ENCODE results near the gene CNTNAP1. TPM values are rescaled to one million over a fixed set of nuclear protein-coding genes. Genes with fewer than 3 reads are reported as not detected.

Gene CNTNAP1
- total RNA-seq, 1 experiment from 2014 or later: 6.4 TPM

GRCh38 chr17:42639525-42640113, 42.7 kb upstream of the CNTNAP1 start:
- ChIA-PET POLR2A (interaction anchor here (0.8 kb wide), 1 partner anchor 11 kb away, joined by 3 read pairs; no protein-coding TSS in a partner anchor), CTCF (interaction anchor here (0.6 kb wide), 1 partner anchor 12 kb away, joined by 4 read pairs; no protein-coding TSS in a partner anchor), RAD21 (ENCODE audit: low non-redundant PET in 1 of 2, low total read pairs in 2 of 2, uncharacterized antibody in 2 of 2, unreplicated experiment in 2 of 2) (no interaction called here)
- BruUV-seq (replicated peaks): no TSS peak
- H2AFZ ChIP-seq (ENCODE audit: low read depth, low read length, poor library complexity, severe bottlenecking): no peak overlapping the region
- H3K9me3 ChIP-seq (ENCODE audit: control insufficient read depth in 1 of 2, insufficient read depth in 1 of 2, low read depth in 1 of 2, low read length in 2 of 2): no peaks in the 10 kb centered on the region
- no peak overlapping the region for H3K4me3 ChIP-seq (replicated peaks in 1 of 2; ENCODE audit: low read depth in 1 of 2, low read length in 2 of 2)
- TF ChIP-seq ZBTB33 (IDR thresholded peaks at IDR 0.05; ENCODE audit: extremely low read depth, insufficient replicate concordance, low read length) (no peak), JUND (IDR thresholded peaks at IDR 0.05) (no peak), SP1 (IDR thresholded peaks at IDR 0.05; ENCODE audit: low read depth) (no peak), EZH2 (IDR thresholded peaks at IDR 0.05) (no peak), RAD21 (IDR thresholded peaks at IDR 0.05; ENCODE audit: low read depth) (no peak), POLR2AphosphoS5 (IDR thresholded peaks at IDR 0.05; ENCODE audit: low read depth, low read length) (no peak)
- H3K9me2 ChIP-seq (ENCODE audit: insufficient read depth): no peaks in the 10 kb centered on the region
- H3K27ac ChIP-seq (ENCODE audit: low read depth, low read length): no peak overlapping the region
- no peaks in the 10 kb centered on the region for H3K4me1 ChIP-seq (ENCODE audit: control insufficient read depth in 1 of 2, insufficient read depth in 2 of 2, low read length in 2 of 2)
- ATAC-seq: no peak
- intact Hi-C loops (cut with micrococcal nuclease): no loop called here
- DNase-seq (ENCODE audit: low read depth, low spot score): no peak
- H3K36me3 ChIP-seq (ENCODE audit: control insufficient read depth in 1 of 2, insufficient read depth in 2 of 2, low read length in 2 of 2): no peaks in the 10 kb centered on the region
- H3K4me2 ChIP-seq (ENCODE audit: low read length): no peak overlapping the region
- H4K20me1 ChIP-seq (ENCODE audit: insufficient read depth): no peaks in the 10 kb centered on the region
- no peak overlapping the region for H3K9ac ChIP-seq (ENCODE audit: low read length)
- no peaks in the 10 kb centered on the region for H3K27me3 ChIP-seq (ENCODE audit: insufficient read depth, low read length)
- H3K79me2 ChIP-seq (ENCODE audit: insufficient read depth, low read length): no peaks in the 10 kb centered on the region

- Histone ChIP-seq H3K36me3 (ENCODE audit: control insufficient read depth in 1 of 2, insufficient read depth in 2 of 2, low read length in 2 of 2) (no peaks in the 10 kb centered on the region), H3K4me3 (replicated peaks in 1 of 2; ENCODE audit: low read depth in 1 of 2, low read length in 2 of 2) (no peak overlapping the region), H2AFZ (ENCODE audit: low read depth, low read length, poor library complexity, severe bottlenecking) (no peak overlapping the region), H3K4me1 (ENCODE audit: control insufficient read depth in 1 of 2, insufficient read depth in 2 of 2, low read length in 2 of 2) (no peaks in the 10 kb centered on the region), H3K27me3 (ENCODE audit: insufficient read depth, low read length) (no peaks in the 10 kb centered on the region), H3K4me2 (ENCODE audit: low read length) (no peak overlapping the region), H3K79me2 (ENCODE audit: insufficient read depth, low read length) (no peaks in the 10 kb centered on the region), H3K9me2 (ENCODE audit: insufficient read depth) (no peaks in the 10 kb centered on the region), H3K9me3 (ENCODE audit: control insufficient read depth in 1 of 2, insufficient read depth in 1 of 2, low read depth in 1 of 2, low read length in 2 of 2) (no peaks in the 10 kb centered on the region), H4K20me1 (ENCODE audit: insufficient read depth) (no peaks in the 10 kb centered on the region), H3K27ac (ENCODE audit: low read depth, low read length) (no peak overlapping the region), H3K9ac (ENCODE audit: low read length) (no peak overlapping the region)
- ChIA-PET POLR2A (interaction anchor here (0.8 kb wide), 1 partner anchor 11 kb away, joined by 3 read pairs; no protein-coding TSS in a partner anchor), RAD21 (ENCODE audit: low non-redundant PET in 1 of 2, low total read pairs in 2 of 2, uncharacterized antibody in 2 of 2, unreplicated experiment in 2 of 2) (no interaction called here), CTCF (no interaction called here)
- no peak for TF ChIP-seq EZH2phosphoT487 (IDR thresholded peaks at IDR 0.05; ENCODE audit: borderline replicate concordance)
- no peak for TF ChIP-seq SIN3A (IDR thresholded peaks at IDR 0.05; ENCODE audit: low read depth)
- no peak for TF ChIP-seq ZBTB33 (IDR thresholded peaks at IDR 0.05; ENCODE audit: extremely low read depth, insufficient replicate concordance, low read length)
- no peak for TF ChIP-seq CBX3 (IDR thresholded peaks at IDR 0.05; ENCODE audit: low read depth)
- no peak for TF ChIP-seq ATF3 (IDR thresholded peaks at IDR 0.05)
- no peak for TF ChIP-seq EZH2 (IDR thresholded peaks at IDR 0.05)
- TF ChIP-seq SP1 (IDR thresholded peaks at IDR 0.05; ENCODE audit: low read depth): no peak
- no peak for TF ChIP-seq ZFX (IDR thresholded peaks at IDR 0.05)
- ATAC-seq (no peak), DNase-seq (ENCODE audit: low read depth, low spot score) (no peak)
- intact Hi-C loops (cut with micrococcal nuclease): no loop called here
- no TSS peak for BruUV-seq (replicated peaks)
Observed at GRCh38 chr17:42640121-42640520, 42.2 kb upstream of the CNTNAP1 start.
